ENCODE data around the gene GSTCD. TPM values are rescaled to one million over a fixed set of nuclear protein-coding genes. Genes with fewer than 3 reads are reported as not detected.
"Not testable (repeated sequence)": the region's sequence is repeated elsewhere in the genome, so short reads cannot be mapped to it uniquely, and the experiment has no call there.

Gene GSTCD
- total RNA-seq, 2 experiments from 2014 or later, result 16.2 to 17.5 TPM

GRCh38 chr4:105679186-105679585 lies 29.4 kb upstream of the GSTCD start:
- H3K27me3 Mint-ChIP-seq, result no peaks in the 10 kb centered on the region
- peaks cover 9% of the 10 kb centered on the region for H3K36me3 Mint-ChIP-seq (ENCODE audit: low read depth)
- ChIA-PET POLR2A (no interaction called here), CTCF (no interaction called here)
- no peak overlapping the region for H3K27ac Mint-ChIP-seq
- no peak overlapping the region for H3K4me3 Mint-ChIP-seq
- no peak for TF ChIP-seq CTCF (IDR thresholded peaks at IDR 0.05)
- no peak for DNase-seq
- intact Hi-C loops (cut with micrococcal nuclease), result no loop called here
- no peaks in the 10 kb centered on the region for H3K4me1 Mint-ChIP-seq (ENCODE audit: low read depth)
- no peaks in the 10 kb centered on the region for H3K9me3 Mint-ChIP-seq
- ATAC-seq, result no peak

GRCh38 chr4:105683038-105683437 lies 25.5 kb upstream of the GSTCD start:
- ChIA-PET POLR2A (no interaction called here), CTCF (no interaction called here)
- no peak for TF ChIP-seq CTCF (IDR thresholded peaks at IDR 0.05)
- Mint-ChIP-seq H3K27ac (no peak overlapping the region), H3K4me3 (no peak overlapping the region), H3K27me3 (no peaks in the 10 kb centered on the region), H3K9me3 (no peaks in the 10 kb centered on the region), H3K36me3 (ENCODE audit: low read depth) (peaks cover 16% of the 10 kb centered on the region), H3K4me1 (ENCODE audit: low read depth) (no peaks in the 10 kb centered on the region)
- intact Hi-C loops (cut with micrococcal nuclease), result no loop called here
- no peak for DNase-seq
- no peak for ATAC-seq

DNA sequence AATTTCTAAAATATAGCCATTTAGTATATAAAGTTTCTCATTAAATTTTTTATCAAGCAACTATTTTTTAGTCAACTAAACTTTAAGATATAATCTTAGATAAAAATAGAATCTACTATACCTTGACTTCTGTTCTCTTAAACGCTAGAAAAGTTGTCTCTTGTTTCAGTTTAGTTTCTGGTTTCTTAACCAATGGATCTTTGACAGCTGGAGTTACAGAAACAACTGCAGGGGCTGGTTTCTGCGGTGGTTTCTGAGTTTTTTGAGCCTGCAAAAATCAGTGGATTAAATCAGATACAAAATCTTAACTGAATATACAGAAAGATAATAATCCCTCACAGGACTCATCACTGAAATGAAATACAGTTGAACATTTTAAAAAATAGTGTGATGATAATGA lies 22.0 kb upstream of the GSTCD start:
- Mint-ChIP-seq H3K4me1 (ENCODE audit: low read depth) (no peaks in the 10 kb centered on the region), H3K27ac (no peak overlapping the region), H3K9me3 (no peaks in the 10 kb centered on the region), H3K4me3 (no peak overlapping the region), H3K27me3 (no peaks in the 10 kb centered on the region), H3K36me3 (ENCODE audit: low read depth) (peaks cover 32% of the 10 kb centered on the region)
- POLR2A ChIA-PET, result interaction anchor here (1.0 kb wide), 1 partner anchor 21 kb away, joined by 5 read pairs; no protein-coding TSS in a partner anchor
- CTCF ChIA-PET, result no interaction called here
- ATAC-seq (no peak), DNase-seq (no peak)
- TF ChIP-seq CTCF (IDR thresholded peaks at IDR 0.05), result no peak
- intact Hi-C loops (cut with micrococcal nuclease), result no loop called here

DNA sequence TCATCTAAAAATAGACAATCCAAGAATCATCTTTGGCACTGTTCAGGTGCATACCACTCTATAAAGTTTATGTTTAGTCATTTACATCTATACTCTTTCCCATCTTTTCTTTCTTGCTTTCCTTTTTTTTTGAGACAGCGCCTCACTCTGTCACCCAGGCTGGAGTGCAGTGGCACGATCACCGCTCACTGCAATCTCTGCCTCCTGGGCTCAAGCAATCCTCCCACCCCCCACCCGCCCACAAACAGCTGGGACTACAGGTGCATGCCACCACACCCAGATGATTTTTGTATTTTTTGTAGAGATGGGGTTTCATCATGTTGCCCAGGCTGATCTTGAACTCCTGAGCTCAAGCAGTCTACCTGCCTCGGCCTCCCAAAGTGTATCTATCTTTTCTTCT lies 13.8 kb upstream of the GSTCD start:
- H3K9me3 Mint-ChIP-seq; H3K4me3 Mint-ChIP-seq; H3K27me3 Mint-ChIP-seq; ATAC-seq; H3K4me1 Mint-ChIP-seq (ENCODE audit: low read depth); intact Hi-C loops (cut with micrococcal nuclease); POLR2A ChIA-PET; CTCF ChIA-PET; DNase-seq; H3K27ac Mint-ChIP-seq: not testable (repeated sequence)
- H3K36me3 Mint-ChIP-seq (ENCODE audit: low read depth), result peaks cover 34% of the 10 kb centered on the region

DNA sequence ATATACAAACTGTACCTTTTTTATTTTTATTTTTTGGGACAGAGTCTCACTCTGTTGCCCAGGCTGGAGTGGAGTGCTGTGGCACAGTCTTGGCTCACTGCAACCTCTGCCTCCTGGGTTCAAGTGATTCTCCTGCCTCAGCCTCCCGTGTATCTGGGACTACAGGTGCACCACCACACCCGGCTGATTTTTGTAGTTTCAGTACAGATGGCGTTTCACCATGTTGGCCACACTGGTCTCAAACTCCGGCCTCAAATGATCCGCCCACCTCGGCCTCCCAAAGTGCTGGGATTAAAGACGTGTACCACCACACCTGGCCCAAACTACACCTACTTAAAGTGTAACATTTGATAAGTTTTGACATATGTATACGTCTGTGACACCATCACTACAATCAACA lies 12.8 kb upstream of the GSTCD start:
- H3K27me3 Mint-ChIP-seq, result not testable (repeated sequence)

DNA sequence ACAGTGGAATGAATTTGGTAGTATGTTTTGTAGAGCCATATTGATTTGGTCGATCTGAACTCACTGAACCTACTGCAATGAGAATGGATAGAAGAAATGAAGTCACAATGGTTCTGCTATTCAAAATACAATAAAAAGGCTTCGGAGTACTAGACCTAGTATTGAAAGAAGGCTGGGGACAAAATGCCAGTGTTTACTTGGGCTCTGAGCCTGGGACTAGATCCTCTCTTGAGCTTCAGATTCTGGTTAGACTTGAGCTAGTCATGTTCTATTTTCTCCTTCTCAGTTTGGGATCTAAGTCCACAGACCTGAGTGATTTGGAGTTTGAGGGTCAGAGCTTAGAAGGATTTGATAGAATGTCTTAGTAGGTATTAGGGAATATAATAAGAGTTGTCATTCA lies 10.0 kb upstream of the GSTCD start:
- CTCF ChIA-PET, result no interaction called here
- DNase-seq (no peak), ATAC-seq (no peak)
- Mint-ChIP-seq H3K9me3 (no peaks in the 10 kb centered on the region), H3K36me3 (ENCODE audit: low read depth) (peaks cover 18% of the 10 kb centered on the region), H3K27ac (no peak overlapping the region), H3K4me3 (no peak overlapping the region), H3K4me1 (ENCODE audit: low read depth) (peaks cover 5% of the 10 kb centered on the region), H3K27me3 (no peaks in the 10 kb centered on the region)
- TF ChIP-seq CTCF (IDR thresholded peaks at IDR 0.05), result no peak
- POLR2A ChIA-PET, result interaction anchor here (0.6 kb wide), 1 partner anchor 85 kb away, joined by 3 read pairs; no protein-coding TSS in a partner anchor
- intact Hi-C loops (cut with micrococcal nuclease), result no loop called here

More for the DNA sequence above, 12.8 kb upstream of the GSTCD start:
- H3K4me1 Mint-ChIP-seq (ENCODE audit: low read depth); H3K4me3 Mint-ChIP-seq; H3K27ac Mint-ChIP-seq; H3K9me3 Mint-ChIP-seq; CTCF ChIA-PET; intact Hi-C loops (cut with micrococcal nuclease); POLR2A ChIA-PET; ATAC-seq; DNase-seq: not testable (repeated sequence)
- H3K36me3 Mint-ChIP-seq (ENCODE audit: low read depth), result peaks cover 27% of the 10 kb centered on the region
